Left lung (tissue), 10 donors: ENCODE measurements around the gene RRBP1. TPM values are rescaled to one million over a fixed set of nuclear protein-coding genes. Genes with fewer than 3 reads are reported as not detected.

ENCODE experiments used
- ATAC-seq: fragments of 200-7000 bp; cut with Tn5 transposase; one replicate; pipeline ENCODE4 v1.9.1; 2020; ENCODE audit warnings: moderate library complexity
- DNase-seq, 4 donors: peaks; one replicate each; pipeline ENCODE4 v3.0.0-alpha.2; 2013 to 2020
- H3K27ac ChIP-seq, 2 donors: fragments of 200-600 bp; sonication (generic) in 1 of 2; one replicate each; pipeline versions ENCODE4 v1.5.0 to v1.8.0; 2020 to 2021
- H3K27me3 ChIP-seq, 2 donors: fragments of 200-600 bp; sonication (generic) in 1 of 2; one replicate each; pipeline versions ENCODE4 v1.5.0 to v1.8.0; 2020 to 2021
- H3K36me3 ChIP-seq, 2 donors: fragments of 200-600 bp; sonication (generic) in 1 of 2; one replicate each; pipeline versions ENCODE4 v1.5.0 to v1.8.0; 2020 to 2021
- H3K4me1 ChIP-seq, 2 donors: fragments of 200-600 bp; one replicate each; pipeline ENCODE4 v1.8.0; 2021
- H3K4me3 ChIP-seq, 2 donors: fragments of 200-600 bp; sonication (generic) in 1 of 2; one replicate each; pipeline versions ENCODE4 v1.5.0 to v1.8.0; 2020 to 2021; ENCODE audit warnings: mild to moderate bottlenecking in 1 of 2
- H3K9me3 ChIP-seq, 2 donors: fragments of 200-600 bp; sonication (generic) in 1 of 2; one replicate each; pipeline versions ENCODE4 v1.5.0 to v1.8.0; 2020 to 2021
- intact Hi-C, 2 donors: fragments of 100-400 bp; cut with DNase I; formaldehyde crosslinking; loops; one replicate each; pipeline versions ENCODE4 v1.11.2 to v1.14.2; 2022
- polyA plus RNA-seq, 6 donors: library from polyadenylated mRNA; unstranded; fragments of 120-200 nt; gene quantifications; one replicate each; pipeline ENCODE4 v1.2.1, GENCODE V29; 2013; ENCODE audit not compliant: insufficient read length in 6 of 6
- total RNA-seq, 2 donors: library from RNA; stranded (reverse); fragmentation: NEBNext Ultra II Directional; extraction: Animal tissue kit (Norgen Biotek cat#: 25700); gene quantifications; one replicate each; pipeline ENCODE4 v1.2.1, GENCODE V29; 2021
- TF ChIP-seq, protein P1 (sequence below), 2 donors: fragments of 200-600 bp; sonication (generic) in 1 of 2; IDR thresholded peaks; one replicate each; pipeline versions ENCODE4 v1.5.0 to v1.8.0; 2021; ENCODE audit warnings: antibody characterized with exemption in 2 of 2
- donor health status: DM: no; HTN: yes; CAD: no.
- donor health status: DM: no; HTN: no; CAD: no.

Gene RRBP1
- total and polyA plus RNA-seq, 8 donors: 110 to 263 (median 131) TPM

GRCh38 chr20:17690144-17690543, 8.1 kb upstream of the RRBP1 start:
- ATAC-seq (no peak), DNase-seq (no peak)
- no peaks in the 10 kb centered on the region for H3K27me3 ChIP-seq
- TF ChIP-seq, protein P1, sequence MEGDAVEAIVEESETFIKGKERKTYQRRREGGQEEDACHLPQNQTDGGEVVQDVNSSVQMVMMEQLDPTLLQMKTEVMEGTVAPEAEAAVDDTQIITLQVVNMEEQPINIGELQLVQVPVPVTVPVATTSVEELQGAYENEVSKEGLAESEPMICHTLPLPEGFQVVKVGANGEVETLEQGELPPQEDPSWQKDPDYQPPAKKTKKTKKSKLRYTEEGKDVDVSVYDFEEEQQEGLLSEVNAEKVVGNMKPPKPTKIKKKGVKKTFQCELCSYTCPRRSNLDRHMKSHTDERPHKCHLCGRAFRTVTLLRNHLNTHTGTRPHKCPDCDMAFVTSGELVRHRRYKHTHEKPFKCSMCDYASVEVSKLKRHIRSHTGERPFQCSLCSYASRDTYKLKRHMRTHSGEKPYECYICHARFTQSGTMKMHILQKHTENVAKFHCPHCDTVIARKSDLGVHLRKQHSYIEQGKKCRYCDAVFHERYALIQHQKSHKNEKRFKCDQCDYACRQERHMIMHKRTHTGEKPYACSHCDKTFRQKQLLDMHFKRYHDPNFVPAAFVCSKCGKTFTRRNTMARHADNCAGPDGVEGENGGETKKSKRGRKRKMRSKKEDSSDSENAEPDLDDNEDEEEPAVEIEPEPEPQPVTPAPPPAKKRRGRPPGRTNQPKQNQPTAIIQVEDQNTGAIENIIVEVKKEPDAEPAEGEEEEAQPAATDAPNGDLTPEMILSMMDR (IDR thresholded peaks at IDR 0.05): no peak
- no peak overlapping the region for H3K4me3 ChIP-seq
- no peaks in the 10 kb centered on the region for H3K4me1 ChIP-seq
- no peaks in the 10 kb centered on the region for H3K9me3 ChIP-seq
- H3K27ac ChIP-seq: no peak overlapping the region
- H3K36me3 ChIP-seq: no peaks in the 10 kb centered on the region
- intact Hi-C loops: no loop called here

- DNase-seq (peak in 1 of 4 donors; percentile 51), ATAC-seq (no peak)
- no peaks in the 10 kb centered on the region for H3K27me3 ChIP-seq
- no peaks in the 10 kb centered on the region for H3K4me1 ChIP-seq
- H3K9me3 ChIP-seq: no peaks in the 10 kb centered on the region
- intact Hi-C loops: loop anchor here in 1 of 2 donors (10.0 kb wide), 1 partner anchor 136 kb away; no protein-coding TSS in a partner anchor
- H3K27ac ChIP-seq: no peak overlapping the region
- no peaks in the 10 kb centered on the region for H3K36me3 ChIP-seq
- TF ChIP-seq, protein P1 (IDR thresholded peaks at IDR 0.05): no peak
- H3K4me3 ChIP-seq: no peak overlapping the region
Measured at GRCh38 chr20:17688965-17689364, 6.9 kb upstream of the RRBP1 start.

DNA sequence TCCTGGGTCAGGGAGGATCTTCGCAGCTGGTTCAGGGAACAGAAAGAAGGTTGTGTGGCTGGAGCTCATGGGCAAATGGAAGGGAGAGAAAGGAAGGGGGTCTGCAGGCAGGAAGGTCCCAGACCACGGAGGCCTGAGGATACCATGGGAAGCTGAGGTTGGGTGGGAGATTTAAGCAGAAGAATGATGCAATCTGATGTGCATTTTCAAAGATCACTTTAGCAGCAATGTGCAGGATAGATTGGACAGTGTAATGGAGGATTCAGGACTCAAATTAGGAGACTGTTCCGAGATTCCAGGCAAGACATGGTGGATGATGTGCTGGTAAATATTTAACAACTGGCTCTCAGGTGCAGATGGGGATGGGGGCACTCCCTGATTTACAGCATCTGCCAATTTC, 5.8 kb upstream of the RRBP1 start:
- no peak for DNase-seq
- ATAC-seq: no peak
- TF ChIP-seq, protein P1 (IDR thresholded peaks at IDR 0.05): no peak
- Histone ChIP-seq H3K27ac (no peak overlapping the region), H3K36me3 (no peaks in the 10 kb centered on the region), H3K4me1 (peaks cover 0 to 4% of the 10 kb centered on the region in 2 donors), H3K9me3 (no peaks in the 10 kb centered on the region), H3K27me3 (no peaks in the 10 kb centered on the region), H3K4me3 (no peak overlapping the region)
- intact Hi-C loops: loop anchor here in 1 of 2 donors (10.0 kb wide), 1 partner anchor 137 kb away; no protein-coding TSS in a partner anchor

- Histone ChIP-seq H3K4me3 (no peak overlapping the region), H3K36me3 (no peaks in the 10 kb centered on the region), H3K4me1 (peaks cover 1 to 13% of the 10 kb centered on the region in 2 donors), H3K27ac (no peak overlapping the region), H3K9me3 (no peaks in the 10 kb centered on the region), H3K27me3 (no peaks in the 10 kb centered on the region)
- TF ChIP-seq, protein P1 (IDR thresholded peaks at IDR 0.05): no peak
- intact Hi-C loops: loop anchor here in 1 of 2 donors (10.0 kb wide), 1 partner anchor 140 kb away; no protein-coding TSS in a partner anchor
- ATAC-seq (no peak), DNase-seq (no peak)
Measured at GRCh38 chr20:17685168-17685567, 3.1 kb upstream of the RRBP1 start.

- Histone ChIP-seq H3K36me3 (no peaks in the 10 kb centered on the region), H3K4me3 (no peak overlapping the region), H3K27me3 (no peaks in the 10 kb centered on the region), H3K27ac (no peak overlapping the region), H3K4me1 (peaks cover 10 to 22% of the 10 kb centered on the region in 2 donors), H3K9me3 (no peaks in the 10 kb centered on the region)
- DNase-seq (no peak), ATAC-seq (no peak)
- TF ChIP-seq, protein P1 (IDR thresholded peaks at IDR 0.05): no peak
- intact Hi-C loops: loop anchor here in 1 of 2 donors (10.0 kb wide), 1 partner anchor 141 kb away; no protein-coding TSS in a partner anchor
Measured at GRCh38 chr20:17684077-17684888, 2.2 kb upstream of the RRBP1 start.
